GM23248 (cell line): Measurements from ENCODE around the gene TENT5A. TPM values are rescaled to one million over a fixed set of nuclear protein-coding genes. Genes with fewer than 3 reads are reported as not detected.

ENCODE experiments used
- DNase-seq: peaks from one replicate; pipeline ENCODE4 v3.0.0-alpha.2; 2015
- H2AFZ ChIP-seq: fragments of 200-600 bp; sonication (generic); 2 replicates; pipeline ENCODE4 v1.6.1; 2016; ENCODE audit warnings: antibody characterized with exemption
- H3F3A ChIP-seq: fragments of 200-600 bp; sonication (generic); 2 replicates; pipeline ENCODE4 v1.6.1; 2016; ENCODE audit warnings: mild to moderate bottlenecking, antibody characterized with exemption, mixed run types; ENCODE audit not compliant: insufficient read depth
- H3K27ac ChIP-seq: fragments of 200-600 bp; sonication (generic); 2 replicates; pipeline ENCODE4 v1.5.1; 2016; ENCODE audit warnings: mild to moderate bottlenecking
- H3K27me3 ChIP-seq: fragments of 200-600 bp; sonication (generic); replicated peaks from 2 replicates; pipeline ENCODE4 v1.6.1; 2016; ENCODE audit warnings: mild to moderate bottlenecking; ENCODE audit not compliant: insufficient read depth
- H3K36me3 ChIP-seq: fragments of 200-600 bp; sonication (generic); 2 replicates; pipeline ENCODE4 v1.6.1; 2016; ENCODE audit warnings: low read depth, mild to moderate bottlenecking
- H3K4me1 ChIP-seq: fragments of 200-600 bp; sonication (generic); 2 replicates; pipeline ENCODE4 v1.6.1; 2016; ENCODE audit warnings: mild to moderate bottlenecking; ENCODE audit not compliant: insufficient read depth
- H3K4me2 ChIP-seq: fragments of 200-600 bp; sonication (generic); one replicate; pipeline ENCODE4 v1.6.1; 2016; ENCODE audit warnings: mild to moderate bottlenecking; ENCODE audit not compliant: unreplicated experiment
- H3K4me3 ChIP-seq: fragments of 200-600 bp; sonication (generic); 2 replicates; pipeline ENCODE4 v1.5.1; 2016; ENCODE audit warnings: mild to moderate bottlenecking
- H3K79me2 ChIP-seq: fragments of 200-600 bp; sonication (generic); 2 replicates; pipeline ENCODE4 v1.6.1; 2016; ENCODE audit warnings: mild to moderate bottlenecking; ENCODE audit not compliant: insufficient read depth
- H3K9ac ChIP-seq: fragments of 200-600 bp; sonication (generic); 2 replicates; pipeline ENCODE4 v1.6.1; 2016; ENCODE audit warnings: mild to moderate bottlenecking
- H3K9me2 ChIP-seq: fragments of 200-600 bp; sonication (generic); 2 replicates; pipeline ENCODE4 v1.6.1; 2016; ENCODE audit warnings: mixed run types, mild to moderate bottlenecking, moderate library complexity; ENCODE audit not compliant: insufficient read depth
- H3K9me3 ChIP-seq: fragments of 200-600 bp; sonication (generic); one replicate; pipeline ENCODE4 v1.6.1; 2017; ENCODE audit warnings: low read depth
- H4K20me1 ChIP-seq: fragments of 200-600 bp; sonication (generic); 2 replicates; pipeline ENCODE4 v1.6.0; 2016; ENCODE audit not compliant: insufficient read depth
- EZH2 ChIP-seq: fragments of 200-600 bp; sonication (generic); IDR thresholded peaks from 2 replicates; pipeline ENCODE4 v1.6.1; 2018; ENCODE audit warnings: antibody characterized with exemption, mild to moderate bottlenecking; ENCODE audit not compliant: insufficient read depth, poor library complexity, severe bottlenecking
- EZH2phosphoT487 ChIP-seq: fragments of 200-600 bp; sonication (generic); IDR thresholded peaks from 2 replicates; pipeline ENCODE4 v1.6.1; 2018; ENCODE audit warnings: antibody characterized with exemption, moderate library complexity, mild to moderate bottlenecking, low read depth; ENCODE audit not compliant: insufficient read depth
- WGBS, 2 experiments: methylation state at CpG; one replicate each; pipeline ENCODE4 v1.1.6; 2015 to 2017; ENCODE audit warnings: low lambda C conversion rate in 2 of 2, low coverage in 1 of 2; ENCODE audit errors: missing lambda C conversion rate in 2 of 2; 5-methylcytosine and 5-hydroxymethylcytosine counted together
- in situ Hi-C: fragments of 300-500 bp; cut with MboI; formaldehyde crosslinking; loops from 2 replicates; pipeline ENCODE4 v1.15.0; 2020
- polyA plus RNA-seq: library from polyadenylated mRNA; unstranded; fragments of >200 nt; fragmentation: Nextera tagmentation; extraction: Ambion mirVana; gene quantifications from 2 replicates; pipeline ENCODE4 v1.2.1, GENCODE V29; 2016
- total RNA-seq: library from RNA; depleted of rRNA; stranded (reverse); fragments of >200 nt; shearing (Covaris generic); gene quantifications from 2 replicates; pipeline ENCODE4 v1.2.3, GENCODE V29; 2014; rRNA removed

The TENT5A gene
- total RNA-seq (48.6 and 50.5 TPM in 2 replicates), polyA plus RNA-seq (39.2 and 46.5 TPM in 2 replicates)

GRCh38 chr6:81752084-81752920 lies at the start of gene TENT5A:
Gene TENT5A, minus strand, starts transcription at chr6:81752681. Its CDS starts 540 bp downstream, at chr6:81752141.
- 1 to 3% methylated on average over 53 to 73 of the region's 77 CpGs for WGBS, 2 experiments
- Histone ChIP-seq H3K4me3 (peak within 1 kb of the TSS; percentile 99), H2AFZ (peak within 1 kb of the TSS; percentile 83), H3K9me2 (no peaks in the 10 kb centered on the region), H3K79me2 (peaks cover 52% of the 10 kb centered on the region), H4K20me1 (peaks cover 5% of the 10 kb centered on the region; the same call in 1 of the 2 replicates), H3F3A (peaks cover 37% of the 10 kb centered on the region; the same call in 1 of the 2 replicates), H3K9me3 (no peaks in the 10 kb centered on the region), H3K27ac (peak within 1 kb of the TSS; percentile 97), H3K36me3 (peaks cover 30% of the 10 kb centered on the region), H3K4me2 (peak within 1 kb of the TSS; percentile 98), H3K4me1 (peaks cover 26% of the 10 kb centered on the region), H3K9ac (peak within 1 kb of the TSS; percentile 90), H3K27me3 (no peaks in the 10 kb centered on the region)
- in situ Hi-C loops: loop anchor here (25.0 kb wide), 1 partner anchor 260 kb away; no protein-coding TSS in a partner anchor
- TF ChIP-seq EZH2 (no peak), EZH2phosphoT487 (no peak)
- peak; percentile 98 for DNase-seq

DNA sequence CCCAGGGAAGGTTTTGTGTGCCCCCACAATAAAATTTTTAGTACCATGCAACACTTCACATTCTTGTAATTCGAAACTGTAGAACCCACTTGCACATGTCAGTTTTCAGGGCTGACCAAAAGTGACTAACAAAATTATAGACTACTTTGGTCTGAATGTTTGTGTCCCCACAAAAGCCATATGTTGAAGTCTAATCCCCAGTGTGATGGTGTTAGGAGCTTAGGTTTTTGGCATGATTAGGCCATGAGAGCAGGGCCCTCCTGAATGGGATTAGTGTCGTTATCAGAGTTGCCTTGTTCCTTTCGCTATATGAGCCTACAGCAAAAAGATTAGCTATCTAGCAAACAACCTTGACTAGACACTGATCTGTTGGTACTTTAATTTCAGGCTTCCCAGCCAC lies 49.0 kb upstream of the TENT5A start:
- Histone ChIP-seq H2AFZ (no peak overlapping the region), H3F3A (no peaks in the 10 kb centered on the region), H3K27ac (no peak overlapping the region), H3K9me3 (no peaks in the 10 kb centered on the region), H3K36me3 (no peaks in the 10 kb centered on the region), H3K4me1 (no peaks in the 10 kb centered on the region), H3K4me3 (no peak overlapping the region), H3K9ac (no peak overlapping the region), H3K79me2 (no peaks in the 10 kb centered on the region), H3K4me2 (no peak overlapping the region), H3K27me3 (no peaks in the 10 kb centered on the region), H3K9me2 (no peaks in the 10 kb centered on the region), H4K20me1 (no peaks in the 10 kb centered on the region)
- in situ Hi-C loops: no loop called here
- TF ChIP-seq EZH2 (no peak), EZH2phosphoT487 (no peak)
- 79 to 88% methylated on average over 3 of the region's 3 CpGs for WGBS, 2 experiments
- no peak for DNase-seq

DNA sequence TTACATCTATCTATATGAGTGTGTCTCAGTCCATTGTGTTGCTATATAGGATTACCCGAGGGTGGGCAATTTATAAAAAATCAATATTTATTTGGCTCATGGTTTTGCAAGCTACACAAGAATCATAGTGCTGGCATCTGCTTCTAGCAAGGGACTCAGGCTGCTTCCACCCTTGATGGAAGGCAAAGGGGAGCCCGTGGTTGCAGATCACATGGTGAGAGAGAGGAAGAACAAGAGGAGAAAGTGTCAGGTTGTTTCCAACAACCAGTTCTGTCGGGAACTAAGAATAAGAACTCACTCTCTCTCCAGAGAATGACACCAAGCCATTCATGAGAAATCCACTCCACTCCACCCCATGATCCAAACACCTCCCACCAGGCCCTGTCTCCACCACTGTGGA lies 48.2 kb upstream of the TENT5A start:
- H3K4me3 ChIP-seq: no peak overlapping the region
- no peak for TF ChIP-seq EZH2phosphoT487
- TF ChIP-seq EZH2: no peak
- H3K27me3 ChIP-seq: no peaks in the 10 kb centered on the region
- 76 to 87% methylated on average over 3 of the region's 3 CpGs for WGBS, 2 experiments
- H3K9ac ChIP-seq: no peak overlapping the region
- H2AFZ ChIP-seq: no peak overlapping the region
- no peak overlapping the region for H3K4me2 ChIP-seq
- no peaks in the 10 kb centered on the region for H3K9me2 ChIP-seq
- no peak for DNase-seq
- H3K4me1 ChIP-seq: no peaks in the 10 kb centered on the region
- in situ Hi-C loops: no loop called here
- no peaks in the 10 kb centered on the region for H3K79me2 ChIP-seq
- H3K27ac ChIP-seq: no peak overlapping the region
- no peaks in the 10 kb centered on the region for H4K20me1 ChIP-seq
- no peaks in the 10 kb centered on the region for H3F3A ChIP-seq
- no peaks in the 10 kb centered on the region for H3K36me3 ChIP-seq
- no peaks in the 10 kb centered on the region for H3K9me3 ChIP-seq

GRCh38 chr6:81799323-81799722 lies 46.8 kb upstream of the TENT5A start:
- H3K4me1 ChIP-seq: no peaks in the 10 kb centered on the region
- H3K9ac ChIP-seq: no peak overlapping the region
- WGBS, 2 experiments: 79 to 81% methylated on average over 1 of the region's 1 CpG
- H3K27ac ChIP-seq: no peak overlapping the region
- H3K36me3 ChIP-seq: no peaks in the 10 kb centered on the region
- no peak for DNase-seq
- in situ Hi-C loops: no loop called here
- no peaks in the 10 kb centered on the region for H3K27me3 ChIP-seq
- no peaks in the 10 kb centered on the region for H3K9me3 ChIP-seq
- TF ChIP-seq EZH2: no peak
- TF ChIP-seq EZH2phosphoT487: no peak
- no peaks in the 10 kb centered on the region for H3F3A ChIP-seq
- no peak overlapping the region for H3K4me2 ChIP-seq
- no peak overlapping the region for H2AFZ ChIP-seq
- H4K20me1 ChIP-seq: no peaks in the 10 kb centered on the region
- H3K9me2 ChIP-seq: no peaks in the 10 kb centered on the region
- H3K4me3 ChIP-seq: no peak overlapping the region
- no peaks in the 10 kb centered on the region for H3K79me2 ChIP-seq
